GM23338 (cell line): ENCODE measurements around the gene SLBP. TPM values are rescaled to one million over a fixed set of nuclear protein-coding genes. Genes with fewer than 3 reads are reported as not detected.

Experiments
- ATAC-seq: fragments of 200-7000 bp; cut with Tn5 transposase; 3 replicates; pipeline ENCODE4 v1.9.1; 2020
- DNase-seq: peaks from one replicate; pipeline ENCODE4 v3.0.0-alpha.2; 2015; ENCODE audit warnings: low spot score
- H2AFZ ChIP-seq: fragments of 200-600 bp; sonication (generic); 2 replicates; pipeline ENCODE4 v1.8.0; 2016; ENCODE audit warnings: antibody characterized with exemption, mild to moderate bottlenecking, moderate library complexity
- H3F3A ChIP-seq: fragments of 200-600 bp; sonication (generic); replicated peaks from 2 replicates; pipeline ENCODE4 v1.8.0; 2017; ENCODE audit warnings: antibody characterized with exemption, mixed run types, low read depth
- H3K27ac ChIP-seq: fragments of 200-600 bp; sonication (generic); 2 replicates; pipeline ENCODE4 v1.6.1; 2016; ENCODE audit warnings: low read depth
- H3K27me3 ChIP-seq: fragments of 200-600 bp; sonication (generic); 2 replicates; pipeline ENCODE4 v1.8.0; 2016; ENCODE audit warnings: mild to moderate bottlenecking, mixed run types, moderate library complexity; ENCODE audit not compliant: insufficient read depth
- H3K36me3 ChIP-seq: fragments of 200-600 bp; sonication (generic); 2 replicates; pipeline ENCODE4 v1.8.0; 2016; ENCODE audit warnings: mild to moderate bottlenecking; ENCODE audit not compliant: insufficient read depth
- H3K4me1 ChIP-seq: fragments of 200-600 bp; sonication (generic); 2 replicates; pipeline ENCODE4 v1.8.0; 2016; ENCODE audit warnings: mild to moderate bottlenecking, moderate library complexity; ENCODE audit not compliant: insufficient read depth
- H3K4me2 ChIP-seq: fragments of 200-600 bp; sonication (generic); 2 replicates; pipeline ENCODE4 v1.7.1; 2017; ENCODE audit warnings: mixed run types
- H3K4me3 ChIP-seq: fragments of 200-600 bp; sonication (generic); 2 replicates; pipeline ENCODE4 v1.6.1; 2016; ENCODE audit warnings: mixed run types
- H3K79me2 ChIP-seq: fragments of 200-600 bp; sonication (generic); replicated peaks from 2 replicates; pipeline ENCODE4 v1.8.0; 2017; ENCODE audit warnings: mild to moderate bottlenecking; ENCODE audit not compliant: insufficient read depth
- H3K9me2 ChIP-seq: fragments of 200-600 bp; sonication (generic); 2 replicates; pipeline ENCODE4 v1.8.0; 2017; ENCODE audit not compliant: insufficient read depth
- H4K20me1 ChIP-seq: fragments of 200-600 bp; sonication (generic); replicated peaks from 2 replicates; pipeline ENCODE4 v1.8.0; 2017; ENCODE audit warnings: mild to moderate bottlenecking; ENCODE audit not compliant: insufficient read depth
- H3K27ac Mint-ChIP-seq: 2 replicates; pipeline ENCODE4 v1.8.0; 2020; ENCODE audit warnings: inconsistent platforms, mild to moderate bottlenecking, moderate library complexity, mixed read lengths
- H3K27me3 Mint-ChIP-seq: 3 replicates; pipeline ENCODE4 v1.8.0; 2022; ENCODE audit warnings: low read depth, mild to moderate bottlenecking, moderate library complexity, mixed read lengths, inconsistent platforms; ENCODE audit not compliant: insufficient read depth, poor library complexity
- H3K36me3 Mint-ChIP-seq: 3 replicates; pipeline ENCODE4 v1.8.0; 2021; ENCODE audit warnings: low read depth, mild to moderate bottlenecking, inconsistent platforms, moderate library complexity, mixed read lengths
- H3K4me1 Mint-ChIP-seq: 3 replicates; pipeline ENCODE4 v1.8.0; 2020; ENCODE audit warnings: mild to moderate bottlenecking, inconsistent platforms, mixed read lengths
- H3K4me3 Mint-ChIP-seq: 3 replicates; pipeline ENCODE4 v1.8.0; 2021; ENCODE audit warnings: moderate library complexity, mild to moderate bottlenecking, inconsistent platforms, mixed read lengths
- H3K9me3 Mint-ChIP-seq: 3 replicates; pipeline ENCODE4 v1.8.0; 2020; ENCODE audit warnings: moderate library complexity, mild to moderate bottlenecking, inconsistent platforms, mixed read lengths
- CREB1 ChIP-seq: fragments of 250-450 bp; sonication (Bioruptor Pico); IDR thresholded peaks from 2 replicates; pipeline ENCODE4 v1.5.0; 2020; ENCODE audit warnings: low read depth, mild to moderate bottlenecking, moderate library complexity
- CTCF ChIP-seq, 2 experiments: fragments of 200-600 bp in 1 of 2; sonication (generic) in 1 of 2; conservative IDR thresholded peaks; 2 replicates each; pipeline versions ENCODE4 v1.5.1 to v1.6.1; 2016 to 2017; ENCODE audit warnings: antibody characterized with exemption in 2 of 2, low read depth in 2 of 2, mild to moderate bottlenecking in 2 of 2, moderate library complexity in 1 of 2
- ETS1 ChIP-seq: IDR thresholded peaks from 2 replicates; pipeline ENCODE4 v1.6.1; 2016; ENCODE audit warnings: antibody characterized with exemption
- EZH2 ChIP-seq: fragments of 200-600 bp; sonication (generic); IDR thresholded peaks from one replicate; pipeline ENCODE4 v1.8.0; 2017; ENCODE audit warnings: antibody characterized with exemption, mild to moderate bottlenecking, low read depth; ENCODE audit not compliant: unreplicated experiment
- EZH2phosphoT487 ChIP-seq: fragments of 200-600 bp; sonication (generic); IDR thresholded peaks from one replicate; pipeline ENCODE4 v1.8.1; 2018; ENCODE audit warnings: antibody characterized with exemption; ENCODE audit not compliant: unreplicated experiment
- NANOG ChIP-seq: IDR thresholded peaks from 2 replicates; pipeline ENCODE4 v1.6.1; 2016; ENCODE audit warnings: antibody characterized with exemption, borderline replicate concordance
- POLR2AphosphoS5 ChIP-seq: IDR thresholded peaks from 2 replicates; pipeline ENCODE4 v1.6.1; 2016; ENCODE audit warnings: antibody characterized with exemption, low read depth
- REST ChIP-seq: IDR thresholded peaks from one replicate; pipeline ENCODE4 v1.6.1; 2018; ENCODE audit warnings: antibody characterized with exemption; ENCODE audit not compliant: unreplicated experiment
- STAT1 ChIP-seq: IDR thresholded peaks from one replicate; pipeline ENCODE4 v1.6.1; 2016; ENCODE audit warnings: antibody characterized with exemption; ENCODE audit not compliant: unreplicated experiment
- ZNF331 ChIP-seq: fragments of 250-450 bp; sonication (Bioruptor Pico); IDR thresholded peaks from 2 replicates; pipeline ENCODE4 v1.5.0; 2020; ENCODE audit warnings: low read depth, mild to moderate bottlenecking, moderate library complexity
- polyA plus RNA-seq: library from polyadenylated mRNA; unstranded; fragments of >200 nt; fragmentation: Nextera tagmentation; extraction: Ambion mirVana; gene quantifications from 2 replicates; pipeline ENCODE4 v1.2.1, GENCODE V29; 2016
- total RNA-seq: library from RNA; depleted of rRNA; stranded (reverse); fragments of >200 nt; shearing (Covaris generic); gene quantifications from 2 replicates; pipeline ENCODE4 v1.2.3, GENCODE V29; 2014

SLBP gene
- total and polyA plus RNA-seq, 2 experiments from 2014 or later, result 54.4 to 58.6 TPM

DNA sequence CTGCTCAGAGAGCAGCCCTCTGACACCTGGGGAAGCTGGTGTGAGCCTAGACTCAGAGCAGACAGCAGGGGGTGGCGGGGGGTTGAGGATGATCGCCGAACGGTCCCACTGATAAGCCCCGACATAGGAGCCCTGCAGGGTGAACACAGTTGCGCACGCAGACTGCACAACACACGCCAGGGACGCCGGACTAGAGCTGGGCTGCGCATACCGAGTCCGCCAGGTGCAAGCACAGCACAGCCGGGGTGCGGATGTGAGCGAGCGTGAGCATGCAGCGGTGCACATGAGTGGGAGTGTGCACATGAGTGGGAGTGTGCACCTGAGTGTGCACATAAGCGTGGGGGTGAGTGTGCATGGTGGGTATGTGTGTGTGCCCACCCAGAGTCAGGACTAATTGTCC is 64.7 kb downstream of the SLBP start:
- Histone ChIP-seq H3K27me3 (no peaks in the 10 kb centered on the region), H3K36me3 (no peaks in the 10 kb centered on the region), H3K4me1 (no peaks in the 10 kb centered on the region), H3K4me2 (no peak overlapping the region), H2AFZ (no peak overlapping the region), H3K79me2 (no peaks in the 10 kb centered on the region), H3F3A (no peaks in the 10 kb centered on the region), H3K9me2 (no peaks in the 10 kb centered on the region), H4K20me1 (no peaks in the 10 kb centered on the region), H3K27ac (no peak overlapping the region), H3K4me3 (no peak overlapping the region)
- Mint-ChIP-seq H3K27ac (peak overlapping the region; percentile 10; the same call in 1 of the 2 replicates), H3K4me1 (peaks cover 8% of the 10 kb centered on the region), H3K27me3 (peaks cover 8% of the 10 kb centered on the region), H3K36me3 (peaks cover 4% of the 10 kb centered on the region; the same call in 2 of the 3 replicates), H3K9me3 (peaks cover 4% of the 10 kb centered on the region; the same call in 1 of the 3 replicates), H3K4me3 (no peak overlapping the region; the same call in 2 of the 3 replicates)
- no peak for ATAC-seq
- TF ChIP-seq ETS1 (no peak), CTCF (conservative IDR thresholded peaks at IDR 0.05; ENCODE audit: low read depth in 2 of 2) (no peak), REST (no peak), ZNF331 (CRISPR knock-in tag) (no peak), CREB1 (CRISPR knock-in tag) (no peak), EZH2phosphoT487 (no peak), STAT1 (no peak), POLR2AphosphoS5 (no peak)
- DNase-seq, result no peak

DNA sequence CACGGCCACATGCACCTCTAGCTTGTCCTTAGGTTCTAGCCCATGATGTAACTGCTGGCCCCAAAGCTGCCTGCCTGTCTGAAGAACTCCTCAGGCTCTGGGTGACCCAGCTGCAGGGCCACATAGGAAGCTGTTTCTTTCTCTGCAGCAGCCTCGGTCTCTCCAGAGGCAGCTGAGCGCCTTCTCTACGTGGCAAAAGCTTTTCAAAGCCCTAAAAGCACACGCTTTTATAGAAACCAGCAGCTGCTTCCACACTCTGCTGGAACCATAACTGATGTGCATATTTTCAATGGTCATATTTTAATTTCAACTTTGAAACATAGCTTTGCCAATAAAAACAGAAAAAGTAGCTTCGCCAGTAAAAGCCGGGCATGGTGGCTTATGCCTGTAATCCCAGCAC is 65.4 kb downstream of the SLBP start:
- DNase-seq (no peak), ATAC-seq (no peak)
- H3K27me3 Mint-ChIP-seq, result peaks cover 8% of the 10 kb centered on the region
- no peak overlapping the region for H2AFZ ChIP-seq
- H3K27ac ChIP-seq, result no peak overlapping the region
- no peak overlapping the region for H3K27ac Mint-ChIP-seq
- no peaks in the 10 kb centered on the region for H3K4me1 ChIP-seq
- H3K4me3 ChIP-seq, result no peak overlapping the region
- H3K36me3 ChIP-seq, result no peaks in the 10 kb centered on the region
- H3K9me2 ChIP-seq, result no peaks in the 10 kb centered on the region
- peaks cover 4% of the 10 kb centered on the region; the same call in 2 of the 3 replicates for H3K36me3 Mint-ChIP-seq
- no peaks in the 10 kb centered on the region for H3F3A ChIP-seq
- H3K4me3 Mint-ChIP-seq, result no peak overlapping the region
- peaks cover 8% of the 10 kb centered on the region for H3K4me1 Mint-ChIP-seq
- H3K9me3 Mint-ChIP-seq, result peaks cover 4% of the 10 kb centered on the region; the same call in 1 of the 3 replicates
- H3K79me2 ChIP-seq, result no peaks in the 10 kb centered on the region
- no peak overlapping the region for H3K4me2 ChIP-seq
- no peaks in the 10 kb centered on the region for H4K20me1 ChIP-seq
- H3K27me3 ChIP-seq, result no peaks in the 10 kb centered on the region
- TF ChIP-seq EZH2 (no peak), NANOG (no peak), ZNF331 (CRISPR knock-in tag) (no peak), CTCF (conservative IDR thresholded peaks at IDR 0.05; ENCODE audit: low read depth in 2 of 2) (no peak), POLR2AphosphoS5 (no peak), EZH2phosphoT487 (no peak)
